GM23248 (cell line): ENCODE data around the gene TTPAL.

ENCODE experiments used
- EZH2 ChIP-seq: fragments of 200-600 bp; sonication (generic); IDR thresholded peaks from 2 replicates; pipeline ENCODE4 v1.6.1; 2018; ENCODE audit warnings: antibody characterized with exemption, mild to moderate bottlenecking; ENCODE audit not compliant: insufficient read depth, poor library complexity, severe bottlenecking
- EZH2phosphoT487 ChIP-seq: fragments of 200-600 bp; sonication (generic); IDR thresholded peaks from 2 replicates; pipeline ENCODE4 v1.6.1; 2018; ENCODE audit warnings: antibody characterized with exemption, moderate library complexity, mild to moderate bottlenecking, low read depth; ENCODE audit not compliant: insufficient read depth

GRCh38 chr20:44540834-44541233, 65.2 kb downstream of the TTPAL start:
- TF ChIP-seq EZH2 (no peak), EZH2phosphoT487 (no peak)
